Fibroblast of the aortic adventitia (primary cell): ENCODE data around the gene ARMC2. TPM values are rescaled to one million over a fixed set of nuclear protein-coding genes. Genes with fewer than 3 reads are reported as not detected.
"Not testable (repeated sequence)": the region's sequence is repeated elsewhere in the genome, so short reads cannot be mapped to it uniquely, and the experiment has no call there.

ENCODE experiments used
- DNase-seq: peaks from one replicate; pipeline ENCODE4 v3.0.0-alpha.2; 2010; ENCODE audit warnings: low read depth
- H3K4me3 ChIP-seq: 2 replicates; pipeline ENCODE4 v1.5.1; 2011; ENCODE audit warnings: low read depth, mild to moderate bottlenecking, control low read depth, low read length, moderate library complexity
- total RNA-seq: library from RNA; depleted of rRNA; stranded (reverse); fragments of >200 nt; gene quantifications from 2 replicates; pipeline ENCODE4 v1.2.3, GENCODE V29; 2012; ENCODE audit warnings: low replicate concordance
- TF ChIP-seq, protein P1 (sequence below): IDR thresholded peaks from 2 replicates; pipeline ENCODE4 v1.5.1; 2011; ENCODE audit warnings: mild to moderate bottlenecking, low read length, control low read depth, inconsistent platforms; ENCODE audit not compliant: insufficient read depth

The ARMC2 gene
- total RNA-seq, 1 donor, result 2.5 TPM

DNA sequence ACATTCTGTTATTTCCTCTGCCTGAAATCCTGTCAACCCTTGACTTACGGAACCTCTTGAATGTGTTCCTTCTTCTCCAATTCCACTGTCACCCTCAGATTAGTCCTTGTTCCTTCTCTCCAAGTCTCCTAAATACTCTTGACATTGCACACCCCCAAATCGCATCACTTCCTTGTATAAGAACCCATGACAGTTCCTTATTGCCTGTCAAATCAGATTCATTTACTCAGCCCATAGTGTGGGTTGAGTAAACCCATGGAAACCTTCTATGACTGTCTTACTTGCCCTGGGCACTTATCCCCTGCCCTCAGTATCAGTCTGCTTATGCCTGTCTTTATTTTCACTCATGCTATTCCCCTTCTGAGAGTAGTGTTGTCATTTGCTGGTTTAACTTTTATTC lies 40.5 kb downstream of the ARMC2 start:
- TF ChIP-seq, protein P1, sequence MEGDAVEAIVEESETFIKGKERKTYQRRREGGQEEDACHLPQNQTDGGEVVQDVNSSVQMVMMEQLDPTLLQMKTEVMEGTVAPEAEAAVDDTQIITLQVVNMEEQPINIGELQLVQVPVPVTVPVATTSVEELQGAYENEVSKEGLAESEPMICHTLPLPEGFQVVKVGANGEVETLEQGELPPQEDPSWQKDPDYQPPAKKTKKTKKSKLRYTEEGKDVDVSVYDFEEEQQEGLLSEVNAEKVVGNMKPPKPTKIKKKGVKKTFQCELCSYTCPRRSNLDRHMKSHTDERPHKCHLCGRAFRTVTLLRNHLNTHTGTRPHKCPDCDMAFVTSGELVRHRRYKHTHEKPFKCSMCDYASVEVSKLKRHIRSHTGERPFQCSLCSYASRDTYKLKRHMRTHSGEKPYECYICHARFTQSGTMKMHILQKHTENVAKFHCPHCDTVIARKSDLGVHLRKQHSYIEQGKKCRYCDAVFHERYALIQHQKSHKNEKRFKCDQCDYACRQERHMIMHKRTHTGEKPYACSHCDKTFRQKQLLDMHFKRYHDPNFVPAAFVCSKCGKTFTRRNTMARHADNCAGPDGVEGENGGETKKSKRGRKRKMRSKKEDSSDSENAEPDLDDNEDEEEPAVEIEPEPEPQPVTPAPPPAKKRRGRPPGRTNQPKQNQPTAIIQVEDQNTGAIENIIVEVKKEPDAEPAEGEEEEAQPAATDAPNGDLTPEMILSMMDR, result no peak
- no peak for DNase-seq
- no peak overlapping the region for H3K4me3 ChIP-seq

DNA sequence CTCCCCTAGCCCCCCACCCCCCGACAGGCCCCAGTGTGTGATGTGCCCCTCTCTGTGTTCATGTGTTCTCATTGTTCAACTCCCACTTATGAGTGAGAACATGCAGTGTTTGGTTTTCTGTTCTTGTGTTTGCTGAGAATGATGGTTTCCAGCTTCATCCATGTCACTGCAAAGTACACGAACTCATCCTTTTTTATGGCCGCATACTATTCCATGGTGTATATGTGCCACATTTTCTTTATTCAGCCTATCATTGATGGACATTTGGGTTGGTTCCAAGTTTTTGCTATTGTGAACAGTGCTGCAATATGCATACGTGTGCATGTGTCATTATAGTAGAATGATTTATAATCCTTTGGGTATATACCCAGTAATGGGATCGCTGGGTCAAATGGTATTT lies 42.7 kb downstream of the ARMC2 start:
- H3K4me3 ChIP-seq, result not testable (repeated sequence)

DNA sequence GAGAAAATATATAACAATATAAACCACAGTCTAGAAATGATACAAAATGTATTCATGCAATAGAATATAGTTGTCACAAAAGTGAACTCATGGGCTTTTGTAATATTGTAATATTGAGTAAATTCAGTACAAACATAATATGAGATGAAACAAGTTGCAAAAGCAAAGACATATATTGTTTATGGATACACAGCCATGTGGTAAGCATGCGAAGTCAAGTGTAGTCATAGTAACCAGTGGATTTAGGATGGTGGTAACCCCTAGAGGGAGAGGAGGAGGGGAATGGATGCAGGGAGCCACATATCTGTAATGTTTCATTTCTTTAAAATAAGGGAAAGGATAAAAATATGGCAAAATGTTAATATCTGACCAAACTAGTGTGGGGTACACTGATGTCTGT lies 47.3 kb downstream of the ARMC2 start:
- DNase-seq, result peak; percentile 41
- no peak overlapping the region for H3K4me3 ChIP-seq

More for the DNA sequence above, 42.7 kb downstream of the ARMC2 start:
- not testable (repeated sequence) for DNase-seq

DNA sequence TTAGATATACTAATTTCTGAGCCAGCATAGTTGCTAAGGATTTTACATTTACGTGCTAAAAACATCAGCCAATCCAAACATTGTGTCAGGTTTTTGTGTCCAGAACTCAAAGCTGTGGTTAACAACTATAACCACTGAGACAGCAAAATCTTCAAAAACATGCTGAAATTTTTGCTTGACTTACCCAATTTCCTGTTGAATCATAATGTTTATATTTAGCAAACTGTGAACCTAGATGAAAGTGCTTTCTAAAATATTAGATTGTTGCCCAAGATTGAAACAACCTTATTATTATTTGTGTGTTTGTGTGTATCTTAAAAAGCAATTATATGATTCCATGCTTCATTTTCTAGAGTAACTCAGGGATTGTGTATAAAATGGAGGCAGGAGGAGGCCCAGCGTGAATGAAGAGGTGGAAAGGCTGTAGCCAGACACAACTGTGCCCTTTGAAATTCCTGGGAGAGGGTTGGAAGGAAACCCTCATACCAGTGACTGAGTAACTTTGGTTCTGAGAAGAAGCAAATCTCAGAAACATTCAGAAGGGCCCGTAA lies 48.0 kb downstream of the ARMC2 start:
- DNase-seq, result peak; percentile 97
- H3K4me3 ChIP-seq, result no peak overlapping the region
- TF ChIP-seq, protein P1, result no peak

More for the DNA sequence above, 47.3 kb downstream of the ARMC2 start:
- TF ChIP-seq, protein P1, result no peak

DNA sequence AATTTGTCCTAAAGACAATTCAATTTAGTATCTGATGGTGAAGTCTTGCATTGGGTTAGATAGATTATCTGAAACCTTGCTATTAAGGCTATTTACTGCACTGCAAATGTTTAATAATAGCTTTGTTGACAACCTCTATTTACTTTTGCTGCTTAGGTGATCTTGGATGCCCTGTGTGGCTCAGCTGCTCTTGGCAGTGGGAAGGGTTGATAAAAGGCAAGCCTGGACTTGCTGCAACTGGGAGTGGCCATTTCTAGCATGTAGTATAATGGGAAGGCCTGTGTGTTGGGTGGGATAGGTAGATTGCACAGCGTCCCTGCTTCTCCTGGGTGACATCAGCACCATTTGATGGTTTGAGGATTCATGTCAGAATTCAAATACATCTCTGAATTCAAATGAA lies 49.1 kb downstream of the ARMC2 start:
- peak; percentile 63 for DNase-seq
- TF ChIP-seq, protein P1, result no peak
- no peak overlapping the region for H3K4me3 ChIP-seq

DNA sequence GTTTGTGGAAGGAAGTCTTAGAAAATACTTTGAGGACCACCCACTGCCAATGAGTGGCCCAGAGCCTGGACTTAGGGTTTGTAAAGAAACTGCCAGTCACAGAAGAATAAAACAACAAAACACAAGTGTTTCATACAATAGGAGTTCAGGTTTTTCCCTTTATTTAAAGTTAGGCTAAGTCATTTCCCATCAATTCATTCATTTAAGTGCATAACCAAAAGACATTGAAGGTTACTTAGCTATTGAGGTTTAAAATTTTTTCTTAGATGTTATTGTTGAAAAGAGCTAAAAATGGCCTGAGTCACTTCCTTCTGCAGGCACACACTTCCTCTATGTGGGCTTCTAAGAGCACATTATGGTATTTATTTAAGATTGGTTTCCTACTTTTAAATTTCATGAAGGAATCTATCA lies 54.2 kb downstream of the ARMC2 start:
- peak; percentile 56 for DNase-seq
- no peak overlapping the region for H3K4me3 ChIP-seq
- TF ChIP-seq, protein P1, result no peak

DNA sequence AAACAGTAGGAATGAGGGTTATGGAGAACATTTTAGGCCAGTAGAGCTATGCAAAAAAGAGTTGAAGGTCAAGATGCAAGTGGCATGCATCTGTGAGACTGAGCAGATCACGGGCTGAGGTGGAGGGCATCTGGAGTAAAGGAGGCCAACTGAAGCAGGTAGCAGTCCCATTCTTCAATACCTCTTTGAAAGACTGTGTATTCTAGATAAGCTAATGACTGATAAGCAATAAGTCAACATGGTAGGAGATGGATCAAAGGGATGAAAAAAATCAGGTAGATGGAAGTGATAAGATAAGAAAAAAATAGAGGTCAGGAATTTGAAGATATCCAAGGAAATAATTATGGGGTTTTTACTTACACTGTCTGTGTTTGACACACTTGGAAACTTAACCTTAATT lies 55.6 kb downstream of the ARMC2 start:
- no peak for DNase-seq
- no peak overlapping the region for H3K4me3 ChIP-seq
- TF ChIP-seq, protein P1, result no peak
